Measurements from ENCODE around the gene PNPLA4. TPM values are rescaled to one million over a fixed set of nuclear protein-coding genes. Genes with fewer than 3 reads are reported as not detected.

PNPLA4 gene
- total RNA-seq, 1 donor from 2014 or later = 21.0 TPM

DNA sequence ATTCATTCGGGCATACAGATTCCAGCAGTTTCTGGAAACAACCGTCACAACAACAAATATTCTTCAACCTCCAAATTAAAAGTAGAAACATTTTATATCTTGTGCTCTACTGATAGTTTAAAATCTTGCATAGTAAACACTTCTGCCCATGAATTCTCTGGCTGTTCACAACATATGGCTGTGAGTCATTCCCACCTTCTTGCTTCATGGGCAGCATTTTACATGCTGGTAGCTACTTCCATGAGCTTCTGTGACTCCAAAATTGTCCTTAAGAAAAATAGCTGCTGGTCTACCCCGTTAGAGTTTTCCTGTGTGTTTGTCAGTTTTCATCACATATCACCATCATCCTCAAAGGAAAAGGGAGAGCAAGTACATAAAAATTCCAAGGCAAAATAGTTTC is 22.7 kb downstream of the PNPLA4 start:
- no peak for DNase-seq (ENCODE audit: low read depth)
- H3K36me3 ChIP-seq (ENCODE audit: control insufficient read depth, insufficient read depth, low read length) = no peaks in the 10 kb centered on the region
- TF ChIP-seq, protein P1, sequence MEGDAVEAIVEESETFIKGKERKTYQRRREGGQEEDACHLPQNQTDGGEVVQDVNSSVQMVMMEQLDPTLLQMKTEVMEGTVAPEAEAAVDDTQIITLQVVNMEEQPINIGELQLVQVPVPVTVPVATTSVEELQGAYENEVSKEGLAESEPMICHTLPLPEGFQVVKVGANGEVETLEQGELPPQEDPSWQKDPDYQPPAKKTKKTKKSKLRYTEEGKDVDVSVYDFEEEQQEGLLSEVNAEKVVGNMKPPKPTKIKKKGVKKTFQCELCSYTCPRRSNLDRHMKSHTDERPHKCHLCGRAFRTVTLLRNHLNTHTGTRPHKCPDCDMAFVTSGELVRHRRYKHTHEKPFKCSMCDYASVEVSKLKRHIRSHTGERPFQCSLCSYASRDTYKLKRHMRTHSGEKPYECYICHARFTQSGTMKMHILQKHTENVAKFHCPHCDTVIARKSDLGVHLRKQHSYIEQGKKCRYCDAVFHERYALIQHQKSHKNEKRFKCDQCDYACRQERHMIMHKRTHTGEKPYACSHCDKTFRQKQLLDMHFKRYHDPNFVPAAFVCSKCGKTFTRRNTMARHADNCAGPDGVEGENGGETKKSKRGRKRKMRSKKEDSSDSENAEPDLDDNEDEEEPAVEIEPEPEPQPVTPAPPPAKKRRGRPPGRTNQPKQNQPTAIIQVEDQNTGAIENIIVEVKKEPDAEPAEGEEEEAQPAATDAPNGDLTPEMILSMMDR (IDR thresholded peaks at IDR 0.05; ENCODE audit: insufficient read depth, low read length, poor library complexity, severe bottlenecking) = no peak
- no peaks in the 10 kb centered on the region for H3K27me3 ChIP-seq (ENCODE audit: control insufficient read depth, insufficient read depth, low read length)
- H3K4me3 ChIP-seq (ENCODE audit: low read depth, low read length) = no peak overlapping the region

DNA sequence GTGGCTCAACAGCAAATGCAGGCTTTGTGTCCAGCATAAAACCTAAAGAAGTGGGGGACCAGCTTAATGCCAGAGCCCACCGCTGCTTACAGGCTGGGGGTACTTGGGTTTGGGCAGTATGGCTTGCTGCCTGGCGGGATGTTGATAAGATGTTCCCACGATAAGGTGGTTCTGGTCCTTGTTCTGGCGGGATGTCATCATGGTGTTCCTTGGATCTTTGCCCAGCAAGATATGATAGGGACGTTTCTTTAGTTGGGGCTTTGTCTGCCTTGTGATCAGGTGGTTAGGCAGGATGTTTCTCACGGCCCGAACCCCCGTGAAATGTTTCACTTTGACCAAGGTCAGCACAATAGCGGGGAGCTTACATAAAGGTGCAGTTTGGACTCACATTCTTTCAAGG is 35.3 kb downstream of the PNPLA4 start:
- Histone ChIP-seq H3K27me3 (ENCODE audit: control insufficient read depth, insufficient read depth, low read length) (no peaks in the 10 kb centered on the region), H3K4me3 (ENCODE audit: low read depth, low read length) (no peak overlapping the region), H3K36me3 (ENCODE audit: control insufficient read depth, insufficient read depth, low read length) (no peaks in the 10 kb centered on the region)
- TF ChIP-seq, protein P1 (IDR thresholded peaks at IDR 0.05; ENCODE audit: insufficient read depth, low read length, poor library complexity, severe bottlenecking) = no peak
- no peak for DNase-seq (ENCODE audit: low read depth)

DNA sequence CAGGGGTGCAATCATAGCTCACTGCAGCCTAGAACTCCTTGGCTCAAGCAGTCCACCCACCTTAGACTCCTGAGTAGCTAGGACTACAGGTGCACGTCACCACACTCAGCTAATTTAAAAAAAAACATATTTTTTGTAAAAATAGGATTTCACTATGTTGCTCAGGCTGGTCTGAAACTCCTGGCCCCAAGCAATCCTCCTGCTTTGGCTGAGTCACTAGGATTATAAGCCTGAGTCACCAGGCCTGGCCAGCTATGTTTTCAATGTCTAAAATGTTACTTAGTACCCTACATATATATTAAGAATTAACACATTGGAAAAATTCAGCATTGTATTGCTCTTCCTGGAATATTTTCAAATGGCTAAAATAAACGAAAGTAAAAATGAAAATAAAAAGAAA is 37.5 kb downstream of the PNPLA4 start:
- peak; percentile 2 for DNase-seq (ENCODE audit: low read depth)
- Histone ChIP-seq H3K4me3 (ENCODE audit: low read depth, low read length) (no peak overlapping the region), H3K36me3 (ENCODE audit: control insufficient read depth, insufficient read depth, low read length) (no peaks in the 10 kb centered on the region), H3K27me3 (ENCODE audit: control insufficient read depth, insufficient read depth, low read length) (no peaks in the 10 kb centered on the region)
- TF ChIP-seq, protein P1 (IDR thresholded peaks at IDR 0.05; ENCODE audit: insufficient read depth, low read length, poor library complexity, severe bottlenecking) = no peak

DNA sequence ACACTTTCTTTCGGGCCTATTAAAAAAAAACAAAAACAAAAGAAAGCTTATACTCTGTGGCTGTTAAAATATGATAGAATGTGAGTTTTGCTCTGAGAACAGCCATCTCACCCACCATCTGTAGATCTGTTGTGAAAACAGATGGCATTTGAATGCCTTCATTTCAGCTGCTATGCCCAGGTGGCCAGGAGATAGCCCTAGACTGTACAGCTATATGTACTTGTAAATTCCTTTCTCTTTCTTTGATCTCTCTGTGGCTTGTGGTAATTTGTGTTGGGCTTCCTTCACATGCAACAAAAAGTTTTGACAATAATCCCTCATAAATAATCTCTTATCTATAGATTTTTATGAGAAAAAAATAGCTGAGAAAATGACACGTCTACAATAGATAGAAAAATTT is 38.1 kb downstream of the PNPLA4 start:
- TF ChIP-seq, protein P1 (IDR thresholded peaks at IDR 0.05; ENCODE audit: insufficient read depth, low read length, poor library complexity, severe bottlenecking) = no peak
- Histone ChIP-seq H3K27me3 (ENCODE audit: control insufficient read depth, insufficient read depth, low read length) (no peaks in the 10 kb centered on the region), H3K4me3 (ENCODE audit: low read depth, low read length) (no peak overlapping the region), H3K36me3 (ENCODE audit: control insufficient read depth, insufficient read depth, low read length) (no peaks in the 10 kb centered on the region)
- DNase-seq (ENCODE audit: low read depth) = no peak

DNA sequence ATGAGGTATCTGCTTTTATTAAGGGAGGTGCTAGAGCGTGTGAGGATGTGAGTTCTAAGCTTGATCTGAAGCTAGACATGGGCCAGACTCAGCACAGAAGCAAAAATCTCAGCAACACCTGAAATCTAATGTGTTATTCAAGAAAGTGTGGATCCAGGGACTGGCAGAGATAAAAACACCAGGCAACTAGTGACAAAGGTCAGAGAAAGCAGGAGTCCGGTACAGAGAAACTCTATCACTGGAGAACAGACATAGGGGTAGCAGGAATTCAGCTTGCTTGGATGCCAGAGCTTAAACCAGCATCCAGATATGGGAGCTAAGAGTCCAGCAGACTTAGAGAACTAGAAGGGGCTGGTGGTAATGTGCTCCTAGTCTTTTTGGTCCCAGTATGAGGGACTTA is 50.3 kb downstream of the PNPLA4 start:
- H3K27me3 ChIP-seq (ENCODE audit: control insufficient read depth, insufficient read depth, low read length) = no peaks in the 10 kb centered on the region
- H3K36me3 ChIP-seq (ENCODE audit: control insufficient read depth, insufficient read depth, low read length) = no peaks in the 10 kb centered on the region
- DNase-seq (ENCODE audit: low read depth) = no peak
- H3K4me3 ChIP-seq (ENCODE audit: low read depth, low read length) = no peak overlapping the region
- TF ChIP-seq, protein P1 (IDR thresholded peaks at IDR 0.05; ENCODE audit: insufficient read depth, low read length, poor library complexity, severe bottlenecking) = no peak

DNA sequence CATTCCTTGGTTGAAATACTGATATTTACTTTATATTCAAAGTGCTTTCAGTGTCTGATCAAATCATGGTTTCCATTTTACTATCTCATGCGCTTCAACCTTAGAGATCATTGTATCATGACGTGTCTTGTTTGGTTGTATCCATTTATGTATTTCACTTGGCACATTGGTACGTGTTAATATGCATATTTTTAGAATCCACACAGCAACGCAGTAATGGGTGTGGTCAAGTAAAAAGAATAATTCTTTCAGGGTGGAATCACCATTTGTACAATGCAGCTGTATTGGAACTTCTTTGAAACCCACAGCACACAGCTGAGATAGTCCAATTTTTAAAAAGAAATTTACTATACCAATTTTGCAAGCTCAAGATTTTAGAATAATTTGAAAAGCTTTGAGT is 55.2 kb downstream of the PNPLA4 start:
- TF ChIP-seq, protein P1 (IDR thresholded peaks at IDR 0.05; ENCODE audit: insufficient read depth, low read length, poor library complexity, severe bottlenecking) = no peak
- Histone ChIP-seq H3K27me3 (ENCODE audit: control insufficient read depth, insufficient read depth, low read length) (no peaks in the 10 kb centered on the region), H3K4me3 (ENCODE audit: low read depth, low read length) (no peak overlapping the region), H3K36me3 (ENCODE audit: control insufficient read depth, insufficient read depth, low read length) (no peaks in the 10 kb centered on the region)
- no peak for DNase-seq (ENCODE audit: low read depth)

All from kidney epithelial cell (primary cell).